ENCODE measurements around the gene HFE.

DNA sequence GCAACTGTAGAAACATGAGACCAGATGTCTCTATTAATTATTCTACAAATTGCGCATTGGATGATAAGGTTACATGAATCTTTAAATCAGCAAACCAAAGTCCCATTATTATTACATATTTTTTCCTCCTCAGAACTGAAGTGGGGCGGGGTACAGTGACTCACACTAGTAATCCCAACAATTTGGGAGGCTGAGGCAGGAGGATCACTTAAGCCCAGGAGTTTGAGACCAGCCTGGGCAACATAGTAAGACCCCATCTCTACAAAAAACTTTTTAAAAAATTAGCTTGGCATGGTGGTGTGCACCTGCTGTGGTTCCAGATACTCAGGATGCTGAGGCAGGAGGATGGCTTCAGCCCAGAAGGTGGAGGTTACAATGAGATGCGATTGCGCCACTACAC is 29.0 kb downstream of the HFE start:
- TF ChIP-seq, protein P1, sequence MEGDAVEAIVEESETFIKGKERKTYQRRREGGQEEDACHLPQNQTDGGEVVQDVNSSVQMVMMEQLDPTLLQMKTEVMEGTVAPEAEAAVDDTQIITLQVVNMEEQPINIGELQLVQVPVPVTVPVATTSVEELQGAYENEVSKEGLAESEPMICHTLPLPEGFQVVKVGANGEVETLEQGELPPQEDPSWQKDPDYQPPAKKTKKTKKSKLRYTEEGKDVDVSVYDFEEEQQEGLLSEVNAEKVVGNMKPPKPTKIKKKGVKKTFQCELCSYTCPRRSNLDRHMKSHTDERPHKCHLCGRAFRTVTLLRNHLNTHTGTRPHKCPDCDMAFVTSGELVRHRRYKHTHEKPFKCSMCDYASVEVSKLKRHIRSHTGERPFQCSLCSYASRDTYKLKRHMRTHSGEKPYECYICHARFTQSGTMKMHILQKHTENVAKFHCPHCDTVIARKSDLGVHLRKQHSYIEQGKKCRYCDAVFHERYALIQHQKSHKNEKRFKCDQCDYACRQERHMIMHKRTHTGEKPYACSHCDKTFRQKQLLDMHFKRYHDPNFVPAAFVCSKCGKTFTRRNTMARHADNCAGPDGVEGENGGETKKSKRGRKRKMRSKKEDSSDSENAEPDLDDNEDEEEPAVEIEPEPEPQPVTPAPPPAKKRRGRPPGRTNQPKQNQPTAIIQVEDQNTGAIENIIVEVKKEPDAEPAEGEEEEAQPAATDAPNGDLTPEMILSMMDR (conservative IDR thresholded peaks at IDR 0.05; ENCODE audit: low read depth, low read length), result no peak
- TF ChIP-seq EZH2 (IDR thresholded peaks at IDR 0.05; ENCODE audit: borderline replicate concordance, low read depth, low read length, poor library complexity, severe bottlenecking), result no peak

Data from A673 (cell line).